22Rv1 (cell line): ENCODE results near the gene SFXN5.

ENCODE experiments used
- CTCF ChIP-seq: fragments of 450-650 bp; IDR thresholded peaks from 2 replicates; pipeline ENCODE4 v1.5.1; 2017; ENCODE audit warnings: mild to moderate bottlenecking
- ZFX ChIP-seq: fragments of 450-650 bp; IDR thresholded peaks from 2 replicates; pipeline ENCODE4 v1.6.1; 2017; ENCODE audit warnings: antibody characterized with exemption, borderline replicate concordance

GRCh38 chr2:73079636-73080035, 8.1 kb upstream of the SFXN5 start:
- TF ChIP-seq CTCF (no peak), ZFX (no peak)
